HUDEP-2 (cell line): Measurements from ENCODE around the gene FNIP1.
"Not testable (repeated sequence)": the region's sequence is repeated elsewhere in the genome, so short reads cannot be mapped to it uniquely, and the experiment has no call there.

Experiments used
- DNase-seq, 76 experiments: peaks; one replicate each; lab custom pipeline; 2025; ENCODE audit not compliant: unreplicated experiment in 76 of 76; lab: John Stamatoyannopoulos, UW

The FNIP1 gene

DNA sequence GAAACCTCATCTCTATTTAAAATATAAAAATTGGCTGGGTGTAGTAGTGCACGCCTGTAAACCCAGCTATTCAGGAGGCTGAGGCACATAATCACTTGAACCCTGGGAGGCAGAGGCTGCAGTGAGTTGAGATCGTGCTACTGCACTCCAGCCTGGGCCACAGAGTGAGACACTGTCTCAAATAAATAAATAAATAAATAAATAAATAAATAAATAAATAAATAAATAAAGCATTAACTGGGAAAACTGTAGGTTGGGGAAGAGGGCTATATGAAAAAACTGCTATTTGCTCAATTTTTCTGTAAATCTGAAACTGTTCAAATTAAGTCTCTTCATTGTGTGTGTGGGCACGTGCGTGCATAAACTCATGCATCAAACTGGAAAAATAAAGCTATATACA lies 101.9 kb downstream of the FNIP1 start:
- DNase-seq = no peak

DNA sequence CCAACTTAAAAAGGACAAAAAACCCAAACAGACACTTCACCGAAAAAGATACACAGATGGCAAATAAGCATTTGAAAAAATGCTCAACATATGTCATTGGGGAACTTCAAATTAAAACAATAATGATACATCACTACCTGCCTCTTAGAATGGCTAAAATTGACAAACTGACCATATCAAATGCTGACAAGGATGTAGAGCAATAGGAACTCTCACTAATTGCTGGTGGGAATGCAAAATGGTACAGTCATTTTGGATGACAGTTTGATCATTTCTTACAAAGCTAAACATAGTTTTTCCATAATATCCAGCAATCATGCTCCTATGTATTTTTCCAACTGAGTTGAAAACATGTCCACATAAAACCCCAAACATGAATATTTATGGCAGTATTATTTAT lies 102.9 kb downstream of the FNIP1 start:
- no peak for DNase-seq

DNA sequence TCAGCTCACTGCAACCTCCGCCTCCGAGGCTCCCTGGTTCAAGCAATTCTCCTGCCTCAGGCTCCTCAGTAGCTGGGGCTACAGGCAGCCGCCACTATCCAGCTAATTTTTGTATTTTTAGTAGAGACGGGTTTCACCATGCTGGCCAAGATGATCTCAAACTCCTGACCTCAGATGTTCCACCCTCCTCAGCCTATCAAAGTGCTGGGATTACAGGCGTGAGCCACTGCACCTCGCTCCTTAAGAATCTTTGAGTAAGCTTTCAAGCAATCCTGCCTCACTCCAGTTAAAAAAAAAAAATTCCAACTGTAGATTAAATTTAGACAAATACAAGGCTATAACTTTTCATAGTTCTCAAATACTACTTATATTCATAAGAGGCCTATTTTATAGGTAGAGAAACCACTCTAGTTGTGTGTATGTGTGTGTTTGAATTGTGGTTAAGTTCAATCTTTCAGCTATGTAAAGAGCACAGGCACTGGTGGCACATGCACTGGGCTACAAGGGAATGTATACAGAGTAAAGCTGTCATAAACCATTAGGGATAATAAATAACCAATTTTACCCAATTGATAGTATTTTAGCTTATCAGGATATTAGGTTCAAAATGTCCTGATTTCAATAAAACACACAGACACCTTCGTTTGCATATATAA lies 111.2 kb downstream of the FNIP1 start:
- no peak for DNase-seq

GRCh38 chr5:131684595-131684994 lies 112.2 kb downstream of the FNIP1 start:
- DNase-seq = no peak

GRCh38 chr5:131684051-131684450 lies 112.8 kb downstream of the FNIP1 start:
- no peak for DNase-seq

GRCh38 chr5:131682826-131683225 lies 114.0 kb downstream of the FNIP1 start:
- DNase-seq = no peak

- no peak for DNase-seq
Observed at GRCh38 chr5:131682175-131682574, 114.6 kb downstream of the FNIP1 start.

GRCh38 chr5:131679911-131680310 lies 116.9 kb downstream of the FNIP1 start:
- no peak for DNase-seq

- not testable (repeated sequence) for DNase-seq
Observed at GRCh38 chr5:131678273-131678672, 118.5 kb downstream of the FNIP1 start.

- no peak for DNase-seq
Observed at GRCh38 chr5:131677115-131677514, 119.7 kb downstream of the FNIP1 start.

- no peak for DNase-seq
Observed at GRCh38 chr5:131672776-131673175, 124.0 kb downstream of the FNIP1 start.

DNA sequence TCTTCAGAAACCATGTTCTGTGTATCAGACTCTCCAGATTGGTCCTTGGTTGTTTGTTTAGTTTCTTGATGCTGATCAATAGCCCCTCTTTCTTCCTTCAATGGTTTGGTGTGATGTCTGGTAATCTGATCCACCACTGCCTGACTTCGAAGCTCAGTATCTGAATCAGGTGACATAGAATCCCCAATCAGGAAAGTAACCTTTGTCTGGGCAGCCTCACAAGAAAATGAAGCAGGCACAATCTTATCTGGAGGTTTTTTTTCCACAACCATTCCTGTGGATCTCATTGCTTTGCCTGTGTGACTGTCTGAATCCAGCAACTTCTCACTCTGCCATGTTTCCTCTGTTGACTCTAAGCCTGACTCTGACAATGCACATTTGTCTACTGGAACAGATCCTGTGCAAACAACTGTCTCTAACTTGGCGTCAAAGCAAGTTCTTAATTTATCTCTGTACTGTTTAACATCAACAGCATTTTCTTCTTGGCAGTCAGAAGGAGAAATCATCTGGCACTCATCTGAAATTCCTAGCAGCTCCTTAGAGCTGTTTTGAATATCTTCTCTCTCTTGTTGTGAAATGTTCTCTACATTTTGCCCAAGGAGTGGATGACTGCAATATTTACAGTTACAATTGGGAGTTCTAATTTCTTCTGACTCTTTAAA lies 124.7 kb downstream of the FNIP1 start:
- DNase-seq = no peak

DNA sequence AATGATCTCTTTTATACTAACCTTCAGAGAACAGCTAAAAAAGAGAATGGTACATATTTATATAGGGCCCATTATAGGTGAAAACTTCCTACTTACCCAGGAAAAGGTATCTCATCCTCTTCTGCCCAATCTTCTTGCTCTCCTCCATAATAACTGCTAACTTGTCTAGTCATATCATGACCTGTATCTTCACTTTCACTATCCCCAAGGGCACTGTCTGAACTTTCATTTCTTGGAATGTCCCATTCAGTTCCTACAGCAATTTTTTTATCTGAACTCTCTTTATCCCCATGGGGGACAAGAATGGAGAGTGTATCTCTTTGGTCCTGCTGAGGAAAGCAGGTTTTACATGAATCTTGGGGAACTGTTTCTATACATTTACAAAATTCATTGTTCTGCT lies 125.4 kb downstream of the FNIP1 start:
- DNase-seq = peak in 4 of 76 experiments; percentile 5 to 48 (median 25)

GRCh38 chr5:131664929-131665328 lies 131.9 kb downstream of the FNIP1 start:
- DNase-seq = no peak

DNA sequence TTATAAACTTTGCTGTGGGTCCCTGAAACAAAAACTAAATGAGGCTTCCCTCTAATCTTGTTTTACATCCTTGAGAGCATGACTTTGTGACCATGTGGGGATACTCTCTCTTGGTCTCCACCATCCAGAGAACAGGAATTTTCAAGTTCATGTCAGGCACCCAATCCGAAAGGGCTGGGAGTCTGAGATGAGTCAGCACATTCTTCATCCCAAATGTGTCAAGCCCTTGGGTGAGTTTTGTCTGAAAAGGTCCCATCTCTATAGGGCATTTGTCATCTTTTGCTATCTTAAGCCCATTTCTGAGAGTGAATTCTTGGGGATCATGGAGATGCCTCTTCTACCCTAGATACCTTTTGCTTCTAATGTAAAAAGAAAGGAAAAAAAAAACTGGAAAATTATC lies 134.9 kb downstream of the FNIP1 start:
- DNase-seq = no peak

DNA sequence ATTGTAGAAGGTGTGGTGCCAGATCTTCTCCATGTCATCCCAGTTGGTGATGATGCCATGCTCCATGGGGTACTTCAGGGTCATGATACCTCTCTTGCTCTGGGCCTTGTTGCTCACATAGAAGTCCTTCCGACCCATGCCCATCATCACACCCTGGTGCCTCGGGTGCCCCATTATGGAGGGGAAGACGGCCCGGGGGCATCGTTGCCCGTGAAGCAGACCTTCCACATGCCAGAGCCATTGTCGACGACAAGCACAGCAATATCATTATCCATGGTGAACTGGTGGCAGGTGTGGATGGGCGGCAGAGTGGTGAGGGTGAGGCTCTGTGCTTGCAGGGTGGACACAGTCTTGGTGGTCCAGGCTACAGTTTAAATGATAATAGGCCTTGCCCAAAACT lies 137.0 kb downstream of the FNIP1 start:
- DNase-seq = no peak

GRCh38 chr5:131659290-131659689 lies 137.5 kb downstream of the FNIP1 start:
- DNase-seq = no peak

GRCh38 chr5:131654776-131655175 lies 142.0 kb downstream of the FNIP1 start:
- no peak for DNase-seq

GRCh38 chr5:131654309-131654708 lies 142.5 kb downstream of the FNIP1 start:
- DNase-seq = no peak

DNA sequence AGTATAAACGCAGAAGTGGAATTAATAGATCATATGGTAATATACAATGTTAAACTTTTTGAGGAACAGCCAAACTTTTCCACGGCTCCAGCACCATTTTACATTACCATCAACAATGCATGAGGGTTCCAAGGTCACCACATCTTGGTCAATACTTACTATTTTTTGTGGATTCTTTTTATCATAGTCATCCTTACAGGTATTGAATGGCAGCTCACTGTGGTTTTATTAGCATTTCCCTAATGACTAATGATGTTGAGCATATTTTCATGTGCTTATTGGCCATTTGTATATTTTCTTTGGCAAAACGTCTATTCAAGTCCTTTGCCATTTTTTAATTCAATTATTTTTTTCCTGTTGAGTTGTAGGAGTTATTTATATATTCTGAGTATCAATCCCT lies 147.7 kb downstream of the FNIP1 start:
- no peak for DNase-seq

- DNase-seq = no peak
Observed at GRCh38 chr5:131647048-131647769, 149.6 kb downstream of the FNIP1 start.

GRCh38 chr5:131644822-131645221 lies 152.0 kb downstream of the FNIP1 start:
- DNase-seq = no peak
